Astrocyte of the spinal cord (primary cell): Measurements from ENCODE around the gene TBC1D1.

Experiments
- DNase-seq: peaks from one replicate; pipeline ENCODE4 v3.0.0; 2011; ENCODE audit warnings: low read depth, low spot score
- H3K4me3 ChIP-seq: 2 replicates; pipeline ENCODE4 v1.5.1; 2011; ENCODE audit warnings: low read depth, mild to moderate bottlenecking, low read length, moderate library complexity
- in situ Hi-C: cut with HindIII; loops from 2 replicates; pipeline ENCODE4 v1.10.0; 2017; ENCODE audit warnings: low sequenced_read_pairs
- TF ChIP-seq, protein P1 (sequence below): IDR thresholded peaks from 2 replicates; pipeline ENCODE4 v1.5.1; 2012; ENCODE audit warnings: low read depth, mild to moderate bottlenecking, low read length, inconsistent platforms

Gene TBC1D1

DNA sequence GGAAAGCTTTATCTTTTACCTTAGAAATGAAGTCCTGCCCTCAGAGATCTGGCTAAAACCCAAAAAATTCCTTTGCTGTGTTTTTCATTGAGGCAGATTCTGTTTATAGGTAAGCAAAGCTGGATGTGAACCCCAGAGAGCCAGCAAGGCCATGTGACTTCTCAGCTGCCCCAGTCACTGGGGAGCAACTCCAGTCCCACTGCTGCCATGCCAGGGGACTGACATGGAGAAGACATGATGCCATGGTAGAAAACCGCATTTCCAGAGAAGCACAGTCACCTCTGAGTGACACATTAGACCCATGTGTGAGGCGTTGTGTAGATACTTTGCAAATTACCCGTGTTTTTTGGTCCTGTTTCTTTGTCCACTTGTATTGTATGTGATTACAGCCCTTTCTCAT is 114.8 kb downstream of the TBC1D1 start:
- TF ChIP-seq, protein P1, sequence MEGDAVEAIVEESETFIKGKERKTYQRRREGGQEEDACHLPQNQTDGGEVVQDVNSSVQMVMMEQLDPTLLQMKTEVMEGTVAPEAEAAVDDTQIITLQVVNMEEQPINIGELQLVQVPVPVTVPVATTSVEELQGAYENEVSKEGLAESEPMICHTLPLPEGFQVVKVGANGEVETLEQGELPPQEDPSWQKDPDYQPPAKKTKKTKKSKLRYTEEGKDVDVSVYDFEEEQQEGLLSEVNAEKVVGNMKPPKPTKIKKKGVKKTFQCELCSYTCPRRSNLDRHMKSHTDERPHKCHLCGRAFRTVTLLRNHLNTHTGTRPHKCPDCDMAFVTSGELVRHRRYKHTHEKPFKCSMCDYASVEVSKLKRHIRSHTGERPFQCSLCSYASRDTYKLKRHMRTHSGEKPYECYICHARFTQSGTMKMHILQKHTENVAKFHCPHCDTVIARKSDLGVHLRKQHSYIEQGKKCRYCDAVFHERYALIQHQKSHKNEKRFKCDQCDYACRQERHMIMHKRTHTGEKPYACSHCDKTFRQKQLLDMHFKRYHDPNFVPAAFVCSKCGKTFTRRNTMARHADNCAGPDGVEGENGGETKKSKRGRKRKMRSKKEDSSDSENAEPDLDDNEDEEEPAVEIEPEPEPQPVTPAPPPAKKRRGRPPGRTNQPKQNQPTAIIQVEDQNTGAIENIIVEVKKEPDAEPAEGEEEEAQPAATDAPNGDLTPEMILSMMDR, result no peak
- H3K4me3 ChIP-seq, result no peak overlapping the region
- DNase-seq, result no peak
- in situ Hi-C loops, result no loop called here

DNA sequence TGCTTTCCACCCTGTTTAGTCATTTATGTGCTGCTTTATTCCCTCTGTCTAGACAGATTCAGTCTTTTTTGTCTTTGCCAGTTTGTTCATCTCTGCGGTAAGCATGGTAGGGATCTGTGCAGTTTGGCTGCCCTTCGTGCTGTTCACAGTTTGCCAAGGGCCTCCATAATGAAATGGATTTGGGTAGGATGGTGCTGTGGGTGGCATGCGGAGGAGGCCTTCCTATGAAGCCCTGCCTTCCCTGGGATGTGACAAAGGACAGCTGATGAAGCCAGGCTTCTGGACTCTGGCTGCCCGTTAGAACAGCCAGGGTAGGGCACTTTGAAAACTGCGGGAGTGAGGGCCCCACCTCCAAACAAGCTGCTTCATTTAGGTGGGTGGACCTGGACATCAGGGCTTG is 116.8 kb downstream of the TBC1D1 start:
- TF ChIP-seq, protein P1, result no peak
- H3K4me3 ChIP-seq, result no peak overlapping the region
- in situ Hi-C loops, result no loop called here
- DNase-seq, result no peak

DNA sequence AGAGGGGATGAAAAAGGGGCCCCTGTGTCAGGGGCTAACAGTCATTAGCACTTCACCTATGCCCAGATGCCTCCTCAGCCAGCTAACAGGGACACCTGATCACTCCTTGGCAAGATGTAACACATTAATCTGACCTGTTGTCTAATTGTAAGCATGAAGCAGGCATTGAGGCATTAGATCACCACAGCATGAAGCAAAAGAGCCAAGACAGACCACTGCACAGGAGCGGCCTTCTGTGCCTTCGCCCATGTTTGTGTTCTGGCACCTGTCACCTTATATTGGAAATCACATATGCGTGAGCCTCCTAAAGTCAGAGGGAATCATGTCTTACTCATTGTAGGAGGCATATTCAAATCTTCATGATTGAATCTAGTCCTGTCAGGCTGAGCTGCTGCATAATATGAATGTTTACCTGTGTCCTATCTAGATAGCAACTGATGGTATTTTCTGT is 117.7 kb downstream of the TBC1D1 start:
- in situ Hi-C loops, result no loop called here
- no peak overlapping the region for H3K4me3 ChIP-seq
- no peak for DNase-seq
- TF ChIP-seq, protein P1, result no peak

DNA sequence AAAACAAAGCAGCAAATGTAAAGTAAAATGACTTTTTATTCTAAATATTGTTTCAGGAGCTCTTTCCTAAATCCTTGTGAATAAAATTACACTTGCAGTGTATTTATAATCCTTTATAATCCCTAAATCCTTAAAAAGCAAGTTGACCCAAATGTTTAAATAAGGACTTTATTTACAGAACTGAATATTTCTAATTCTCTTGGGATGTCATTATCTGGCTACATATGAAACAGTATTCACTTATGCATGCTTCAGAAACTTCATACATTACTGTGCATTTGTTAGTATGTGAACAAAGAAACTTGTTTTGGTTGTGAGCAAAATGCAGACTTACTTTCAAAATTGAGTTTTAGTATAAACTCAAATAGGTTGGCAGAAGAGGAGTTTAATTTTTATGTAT is 118.5 kb downstream of the TBC1D1 start:
- TF ChIP-seq, protein P1, result no peak
- DNase-seq, result no peak
- no peak overlapping the region for H3K4me3 ChIP-seq
- in situ Hi-C loops, result no loop called here

DNA sequence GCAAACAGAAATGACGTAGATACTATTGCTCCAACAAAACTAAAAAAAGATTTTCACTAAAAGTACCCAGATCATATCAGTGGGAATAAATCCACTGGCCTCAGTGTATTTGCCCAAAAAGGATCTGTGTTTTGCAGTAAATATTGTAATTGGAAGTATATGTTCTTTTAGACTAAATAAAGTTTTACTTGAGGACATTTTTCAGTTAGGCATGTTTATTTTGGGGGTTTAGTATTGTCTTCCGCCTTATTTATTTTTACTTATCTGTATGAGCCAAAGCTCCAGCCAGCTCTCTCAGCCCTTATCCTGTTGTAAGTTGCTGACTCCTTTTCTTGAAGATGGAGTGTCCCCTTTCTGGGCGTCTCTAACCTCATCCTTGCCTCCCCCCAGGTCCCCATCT is 119.1 kb downstream of the TBC1D1 start:
- no peak overlapping the region for H3K4me3 ChIP-seq
- TF ChIP-seq, protein P1, result no peak
- in situ Hi-C loops, result no loop called here
- DNase-seq, result no peak

DNA sequence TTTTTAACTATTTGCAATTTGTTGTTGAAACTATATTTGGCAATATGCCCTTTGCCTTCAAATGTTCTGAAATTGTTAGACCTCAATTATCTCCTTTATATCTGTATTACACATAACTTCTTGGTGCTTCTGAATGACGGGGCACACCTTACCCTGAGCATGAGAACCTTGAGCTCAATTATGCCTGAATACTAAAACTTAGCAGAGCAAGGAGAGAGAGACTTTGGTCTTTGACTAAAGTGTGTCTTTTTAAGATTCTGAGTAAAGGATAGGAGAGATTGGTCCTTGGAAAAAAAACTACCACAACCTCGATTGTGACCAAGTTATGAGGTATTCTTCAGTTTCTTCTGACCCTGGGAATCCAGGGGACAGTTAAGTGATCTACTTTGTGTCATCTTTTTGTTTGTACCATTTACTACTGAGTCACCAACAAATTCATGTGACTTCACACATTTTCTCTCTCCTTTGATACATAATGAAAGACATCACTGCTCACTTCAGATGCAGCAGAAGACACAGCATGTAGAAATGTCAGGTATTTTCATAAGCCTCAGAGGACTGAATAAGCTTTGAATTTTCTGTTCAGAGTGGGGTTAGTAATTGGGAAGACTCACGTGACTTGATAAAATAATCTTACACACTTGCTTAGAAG is 120.8 kb downstream of the TBC1D1 start:
- TF ChIP-seq, protein P1, result no peak
- in situ Hi-C loops, result no loop called here
- DNase-seq, result no peak
- no peak overlapping the region for H3K4me3 ChIP-seq
